Pulmonary artery endothelial cell (primary cell): ENCODE measurements around the gene EIF6. TPM values are rescaled to one million over a fixed set of nuclear protein-coding genes. Genes with fewer than 3 reads are reported as not detected.
A peak's percentile ranks its signal among the peaks of the same experiment; 100 is the strongest.
"Not testable (repeated sequence)": the region's sequence is repeated elsewhere in the genome, so short reads cannot be mapped to it uniquely, and the experiment has no call there.

Experiments
- DNase-seq: peaks from one replicate; pipeline ENCODE4 v3.0.0-alpha.2; 2011; ENCODE audit warnings: low read depth, low spot score
- total RNA-seq: library from RNA; depleted of rRNA; stranded (reverse); fragments of >200 nt; gene quantifications from 2 replicates; pipeline ENCODE4 v1.2.3, GENCODE V29; 2014

The EIF6 gene
- total RNA-seq = 171 and 206 TPM in 2 replicates

GRCh38 chr20:35284267-35284991 lies at the start of gene EIF6:
EIF6 (minus strand) TSS chr20:35284772; CDS start chr20:35284487, 285 bp downstream.
- DNase-seq = no peak

- DNase-seq = no peak
Measured at GRCh38 chr20:35333606-35334005, 49.0 kb upstream of the EIF6 start.

- DNase-seq = no peak
Measured at GRCh38 chr20:35332540-35333200, 48.1 kb upstream of the EIF6 start.

GRCh38 chr20:35329435-35330139 lies 45.0 kb upstream of the EIF6 start:
- DNase-seq = no peak

GRCh38 chr20:35328689-35329088 lies 44.1 kb upstream of the EIF6 start:
- no peak for DNase-seq

- DNase-seq = no peak
Measured at GRCh38 chr20:35328095-35328685, 43.6 kb upstream of the EIF6 start.

- peak; percentile 46 for DNase-seq
Measured at GRCh38 chr20:35327074-35327976, 42.8 kb upstream of the EIF6 start.

- no peak for DNase-seq
Measured at GRCh38 chr20:35326740-35327073, 42.1 kb upstream of the EIF6 start.

- DNase-seq = no peak
Measured at GRCh38 chr20:35326021-35326739, 41.6 kb upstream of the EIF6 start.

GRCh38 chr20:35325401-35325800 lies 40.8 kb upstream of the EIF6 start:
- no peak for DNase-seq

GRCh38 chr20:35320396-35321126 lies 36.0 kb upstream of the EIF6 start:
- no peak for DNase-seq

GRCh38 chr20:35319871-35320197 lies 35.3 kb upstream of the EIF6 start:
- no peak for DNase-seq

- no peak for DNase-seq
Measured at GRCh38 chr20:35319192-35319870, 34.8 kb upstream of the EIF6 start.

GRCh38 chr20:35318502-35319157 lies 34.1 kb upstream of the EIF6 start:
- DNase-seq = no peak

GRCh38 chr20:35317416-35318210 lies 33.0 kb upstream of the EIF6 start:
- DNase-seq = no peak

GRCh38 chr20:35316086-35316485 lies 31.5 kb upstream of the EIF6 start:
- DNase-seq = no peak

- DNase-seq = not testable (repeated sequence)
Measured at GRCh38 chr20:35315632-35316020, 31.1 kb upstream of the EIF6 start.
